SK-N-MC (cell line): ENCODE results near the gene RAB5A.
"Not testable (repeated sequence)": the region's sequence is repeated elsewhere in the genome, so short reads cannot be mapped to it uniquely, and the experiment has no call there.

Source experiments
- DNase-seq: peaks from one replicate; pipeline ENCODE4 v3.0.0-alpha.2; 2011; ENCODE audit warnings: low read depth, low spot score
- H3K27ac ChIP-seq: fragments of 200-600 bp; sonication (generic); 2 replicates; pipeline ENCODE4 v1.5.1; 2016; ENCODE audit warnings: mixed run types
- H3K36me3 ChIP-seq: fragments of 200-600 bp; sonication (generic); 2 replicates; pipeline ENCODE4 v1.6.1; 2017; ENCODE audit warnings: antibody characterized with exemption, low read length, mixed read lengths; ENCODE audit not compliant: insufficient read depth
- H3K4me3 ChIP-seq: fragments of 200-600 bp; sonication (generic); 2 replicates; pipeline ENCODE4 v1.5.1; 2016
- H3K9ac ChIP-seq: fragments of 200-600 bp; sonication (generic); 2 replicates; pipeline ENCODE4 v1.8.0; 2017; ENCODE audit warnings: mixed run types, mixed read lengths; ENCODE audit not compliant: insufficient read length
- H3K9me3 ChIP-seq: fragments of 200-600 bp; sonication (generic); 2 replicates; pipeline ENCODE4 v1.6.1; 2017; ENCODE audit warnings: low read depth, mild to moderate bottlenecking, antibody characterized with exemption, low read length, moderate library complexity, mixed read lengths
- EZH2 ChIP-seq: fragments of 200-600 bp; sonication (generic); IDR thresholded peaks from one replicate; pipeline ENCODE4 v1.6.1; 2017; ENCODE audit warnings: antibody characterized with exemption
- FOXP2 ChIP-seq: optimal IDR thresholded peaks from 2 replicates; pipeline ENCODE3; 2011; ENCODE audit warnings: mild to moderate bottlenecking, moderate library complexity; ENCODE audit not compliant: insufficient read depth; ENCODE audit errors: extremely low read length, control extremely low read depth
- POLR2AphosphoS5 ChIP-seq: IDR thresholded peaks from 2 replicates; pipeline ENCODE4 v1.6.1; 2012; ENCODE audit warnings: mild to moderate bottlenecking, low read depth, low read length, borderline replicate concordance

The RAB5A gene

GRCh38 chr3:20027136-20027535, 80.2 kb downstream of the RAB5A start:
- no peaks in the 10 kb centered on the region for H3K9me3 ChIP-seq
- no peak overlapping the region for H3K4me3 ChIP-seq
- H3K36me3 ChIP-seq, result no peaks in the 10 kb centered on the region
- no peak for DNase-seq
- no peak overlapping the region for H3K9ac ChIP-seq
- TF ChIP-seq EZH2, result no peak
- no peak for TF ChIP-seq FOXP2
- no peak for TF ChIP-seq POLR2AphosphoS5
- no peak overlapping the region for H3K27ac ChIP-seq

GRCh38 chr3:20028905-20029331, 82.0 kb downstream of the RAB5A start:
- no peak overlapping the region for H3K9ac ChIP-seq
- no peak overlapping the region for H3K4me3 ChIP-seq
- no peak for DNase-seq
- TF ChIP-seq EZH2 (no peak), POLR2AphosphoS5 (no peak), FOXP2 (no peak)
- no peaks in the 10 kb centered on the region for H3K36me3 ChIP-seq
- no peaks in the 10 kb centered on the region for H3K9me3 ChIP-seq
- H3K27ac ChIP-seq, result no peak overlapping the region

- not testable (repeated sequence) for H3K36me3 ChIP-seq, H3K9me3 ChIP-seq, H3K4me3 ChIP-seq, DNase-seq, H3K27ac ChIP-seq, H3K9ac ChIP-seq
Observed at GRCh38 chr3:20031939-20032338, 85.0 kb downstream of the RAB5A start.
